ENCODE results near the gene TSACC.
A peak's percentile ranks its signal among the peaks of the same experiment; 100 is the strongest.
"Not testable (repeated sequence)": the region's sequence is repeated elsewhere in the genome, so short reads cannot be mapped to it uniquely, and the experiment has no call there.

TSACC gene

DNA sequence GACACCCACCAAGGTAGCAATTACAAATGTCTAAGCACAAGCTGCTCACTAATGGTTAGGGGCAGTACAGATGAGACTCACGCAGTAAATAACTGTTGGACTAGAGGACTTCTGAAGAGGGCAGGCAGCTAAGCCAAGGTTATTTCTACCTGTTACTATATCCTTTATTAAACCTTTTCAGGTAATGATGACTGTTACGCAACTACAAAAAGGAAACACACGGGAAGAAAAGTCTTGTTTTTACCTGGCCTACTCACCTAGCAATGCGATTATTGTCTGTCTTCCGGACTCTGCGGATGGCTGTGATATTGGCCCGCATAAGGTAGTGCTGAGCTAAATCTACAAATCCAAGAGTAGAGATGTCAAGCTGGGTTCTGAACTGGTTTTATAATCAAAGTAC, 21.4 kb upstream of the TSACC start:
- DNase-seq (ENCODE audit: low read depth), result no peak
- H3K4me1 ChIP-seq (ENCODE audit: control insufficient read depth, insufficient read depth, low read length), result no peaks in the 10 kb centered on the region
- peaks cover 99% of the 10 kb centered on the region for H3K36me3 ChIP-seq (ENCODE audit: control insufficient read depth, insufficient read depth, low read length, severe bottlenecking)
- H3K27me3 ChIP-seq (replicated peaks; ENCODE audit: control insufficient read depth, insufficient read depth, low read length), result no peaks in the 10 kb centered on the region
- no peak overlapping the region for H3K4me3 ChIP-seq (ENCODE audit: low read length)
- no peaks in the 10 kb centered on the region for H3K9me3 ChIP-seq (ENCODE audit: control insufficient read depth, low read length)
- no peak overlapping the region for H3K9ac ChIP-seq (ENCODE audit: low read length)

DNA sequence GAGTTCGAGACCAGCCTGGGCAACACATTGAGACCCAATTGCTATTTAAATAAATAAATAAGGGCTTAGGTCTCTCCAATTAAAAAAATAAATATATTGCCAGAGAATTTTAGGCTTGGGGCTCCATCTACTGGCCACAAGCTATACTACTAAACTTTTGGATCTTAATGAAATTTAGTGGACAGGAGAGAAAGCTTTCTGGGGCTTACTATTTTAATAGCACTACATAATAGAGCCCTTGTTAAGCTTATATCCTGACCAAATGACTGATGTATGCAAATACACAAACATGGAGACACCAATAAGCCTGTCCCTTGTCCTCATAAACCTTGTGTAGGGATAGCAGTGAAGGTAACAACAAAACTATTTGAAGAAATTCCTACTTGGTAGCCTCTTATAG, 18.7 kb upstream of the TSACC start:
- DNase-seq (ENCODE audit: low read depth), result peak; percentile 67
- Histone ChIP-seq H3K9me3 (ENCODE audit: control insufficient read depth, low read length) (no peaks in the 10 kb centered on the region), H3K9ac (ENCODE audit: low read length) (no peak overlapping the region), H3K36me3 (ENCODE audit: control insufficient read depth, insufficient read depth, low read length, severe bottlenecking) (peaks cover 91% of the 10 kb centered on the region), H3K4me1 (ENCODE audit: control insufficient read depth, insufficient read depth, low read length) (no peaks in the 10 kb centered on the region), H3K4me3 (ENCODE audit: low read length) (no peak overlapping the region), H3K27me3 (replicated peaks; ENCODE audit: control insufficient read depth, insufficient read depth, low read length) (no peaks in the 10 kb centered on the region)

DNA sequence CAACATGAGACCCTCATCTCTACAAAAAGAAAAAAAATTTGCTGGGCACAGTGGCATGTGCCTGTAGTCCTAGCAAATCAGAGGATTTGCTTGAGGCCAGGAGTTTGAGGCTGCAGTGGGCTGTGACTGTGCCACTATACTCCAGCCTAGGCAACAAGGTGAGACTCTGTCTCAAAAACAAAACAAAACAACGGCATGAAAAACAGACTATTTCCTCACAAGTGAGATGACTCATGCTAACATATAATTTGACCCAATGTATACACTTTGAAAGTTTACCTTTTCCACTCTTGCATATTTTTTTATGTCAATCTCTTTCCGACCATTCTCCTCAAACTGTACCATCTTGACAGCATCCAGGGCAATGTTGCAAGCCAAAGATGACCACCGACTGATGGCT, 17.8 kb upstream of the TSACC start:
- Histone ChIP-seq H3K27me3 (replicated peaks; ENCODE audit: control insufficient read depth, insufficient read depth, low read length) (no peaks in the 10 kb centered on the region), H3K9ac (ENCODE audit: low read length) (no peak overlapping the region), H3K36me3 (ENCODE audit: control insufficient read depth, insufficient read depth, low read length, severe bottlenecking) (peaks cover 91% of the 10 kb centered on the region), H3K4me3 (ENCODE audit: low read length) (no peak overlapping the region), H3K9me3 (ENCODE audit: control insufficient read depth, low read length) (no peaks in the 10 kb centered on the region), H3K4me1 (ENCODE audit: control insufficient read depth, insufficient read depth, low read length) (no peaks in the 10 kb centered on the region)
- DNase-seq (ENCODE audit: low read depth), result no peak

DNA sequence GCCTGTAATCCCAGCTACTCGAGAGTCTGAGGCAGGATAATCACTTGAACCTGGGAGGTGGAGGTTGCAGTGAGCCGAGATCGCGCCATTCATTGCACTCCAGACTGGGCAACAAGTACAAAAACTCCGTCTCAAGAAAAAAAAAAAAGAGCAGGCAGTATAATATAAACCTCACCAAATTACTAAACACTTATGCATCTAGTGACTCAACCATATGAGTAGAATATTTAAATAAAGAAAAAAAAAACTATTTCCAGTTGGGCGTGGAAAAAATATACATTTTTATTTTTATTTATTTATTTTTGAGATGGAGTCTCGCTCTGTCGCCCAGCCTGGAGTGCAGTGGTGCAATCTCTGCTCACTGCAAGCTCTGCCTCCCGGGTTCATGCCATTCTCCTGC, 15.1 kb upstream of the TSACC start:
- H3K9ac ChIP-seq (ENCODE audit: low read length); H3K9me3 ChIP-seq (ENCODE audit: control insufficient read depth, low read length); H3K27me3 ChIP-seq (replicated peaks; ENCODE audit: control insufficient read depth, insufficient read depth, low read length); H3K4me3 ChIP-seq (ENCODE audit: low read length); H3K4me1 ChIP-seq (ENCODE audit: control insufficient read depth, insufficient read depth, low read length): not testable (repeated sequence)
- peak; percentile 41 for DNase-seq (ENCODE audit: low read depth)
- peaks cover 72% of the 10 kb centered on the region for H3K36me3 ChIP-seq (ENCODE audit: control insufficient read depth, insufficient read depth, low read length, severe bottlenecking)

DNA sequence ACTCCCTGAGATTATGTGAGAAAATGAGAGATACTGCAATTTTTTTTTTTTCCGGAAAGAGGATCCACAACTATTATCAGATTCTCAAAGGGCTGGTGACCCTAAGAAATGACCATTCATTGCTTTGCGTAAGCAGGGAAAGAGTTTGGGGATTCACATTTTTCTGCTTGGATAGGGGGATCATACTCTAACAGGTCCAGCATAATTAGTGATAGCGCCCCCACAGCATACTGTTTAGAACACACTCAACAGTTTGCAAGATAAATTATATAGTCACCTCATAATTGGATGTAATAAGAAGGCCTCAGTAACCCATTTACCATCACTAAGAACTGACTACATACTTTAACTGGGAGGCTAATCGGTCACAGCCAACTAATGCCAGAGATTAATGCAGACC, 2.1 kb upstream of the TSACC start:
- H3K4me3 ChIP-seq (ENCODE audit: low read length), result peak overlapping the region; percentile 100
- H3K9ac ChIP-seq (ENCODE audit: low read length), result no peak overlapping the region
- H3K27me3 ChIP-seq (replicated peaks; ENCODE audit: control insufficient read depth, insufficient read depth, low read length), result no peaks in the 10 kb centered on the region
- peaks cover 16% of the 10 kb centered on the region for H3K4me1 ChIP-seq (ENCODE audit: control insufficient read depth, insufficient read depth, low read length)
- peaks cover 45% of the 10 kb centered on the region for H3K36me3 ChIP-seq (ENCODE audit: control insufficient read depth, insufficient read depth, low read length, severe bottlenecking)
- no peak for DNase-seq (ENCODE audit: low read depth)
- H3K9me3 ChIP-seq (ENCODE audit: control insufficient read depth, low read length), result no peaks in the 10 kb centered on the region

DNA sequence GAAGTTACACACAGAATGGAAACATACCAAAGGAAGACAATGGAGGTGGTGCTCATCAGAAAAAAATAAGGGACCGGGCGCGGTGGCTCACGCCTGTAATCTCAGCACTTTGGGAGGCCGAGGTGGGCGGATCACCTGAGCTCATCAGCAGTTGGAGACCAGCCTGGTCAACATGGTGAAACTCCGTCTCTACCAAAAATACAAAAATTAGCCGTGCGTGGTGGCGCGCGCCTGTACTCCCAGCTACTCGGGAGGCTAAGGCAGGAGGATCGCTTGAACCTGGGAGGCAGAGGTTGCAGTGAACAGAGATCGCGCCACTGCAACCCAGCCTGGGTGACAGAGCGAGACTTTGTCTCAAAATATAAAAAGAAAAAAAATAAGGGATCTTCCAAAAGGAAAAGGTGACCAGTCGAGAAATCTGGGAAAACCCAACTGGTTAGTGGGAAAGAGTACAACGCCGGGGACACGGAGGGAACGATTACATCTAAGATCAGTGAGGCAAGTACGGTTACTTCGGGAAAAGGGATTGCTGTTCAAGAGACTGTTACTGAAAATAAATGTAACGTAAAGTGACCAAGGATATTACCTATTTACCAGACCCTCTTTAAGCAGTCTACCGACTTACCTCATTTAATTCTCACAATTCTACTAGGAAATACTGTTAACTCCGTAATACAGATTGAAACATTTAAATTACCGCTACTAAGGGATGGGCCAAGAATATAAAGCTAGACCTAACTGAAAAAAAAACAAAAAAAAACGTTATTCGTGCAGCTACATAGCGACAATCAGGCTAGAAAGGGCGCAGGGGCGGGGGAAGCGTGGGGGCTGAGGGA, 1.1 kb upstream of the TSACC start:
- no peaks in the 10 kb centered on the region for H3K9me3 ChIP-seq (ENCODE audit: control insufficient read depth, low read length)
- H3K4me1 ChIP-seq (ENCODE audit: control insufficient read depth, insufficient read depth, low read length), result peaks cover 16% of the 10 kb centered on the region
- peak overlapping the region; percentile 99 for H3K9ac ChIP-seq (ENCODE audit: low read length)
- peak overlapping the region; percentile 100 for H3K4me3 ChIP-seq (ENCODE audit: low read length)
- no peaks in the 10 kb centered on the region for H3K27me3 ChIP-seq (replicated peaks; ENCODE audit: control insufficient read depth, insufficient read depth, low read length)
- DNase-seq (ENCODE audit: low read depth), result peak; percentile 32
- H3K36me3 ChIP-seq (ENCODE audit: control insufficient read depth, insufficient read depth, low read length, severe bottlenecking), result peaks cover 35% of the 10 kb centered on the region

DNA sequence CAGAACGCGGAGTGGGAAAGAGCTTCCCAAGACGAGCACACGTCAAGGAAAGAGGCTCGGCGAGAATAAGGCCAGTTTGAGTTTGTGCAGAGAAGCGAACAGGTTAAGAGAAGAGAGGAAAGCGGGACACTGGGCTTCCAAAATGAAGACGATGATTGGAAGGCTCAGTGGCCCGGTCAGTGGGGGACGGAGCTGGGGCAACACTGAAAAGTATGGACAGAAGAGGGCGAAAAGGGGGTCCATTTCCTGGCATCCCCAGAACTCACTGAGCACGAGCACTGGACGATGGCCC, 492 bp upstream of the TSACC start:
- peak overlapping the region; percentile 99 for H3K9ac ChIP-seq (ENCODE audit: low read length)
- no peaks in the 10 kb centered on the region for H3K9me3 ChIP-seq (ENCODE audit: control insufficient read depth, low read length)
- H3K36me3 ChIP-seq (ENCODE audit: control insufficient read depth, insufficient read depth, low read length, severe bottlenecking), result peaks cover 30% of the 10 kb centered on the region
- H3K4me1 ChIP-seq (ENCODE audit: control insufficient read depth, insufficient read depth, low read length), result peaks cover 16% of the 10 kb centered on the region
- H3K4me3 ChIP-seq (ENCODE audit: low read length), result peak overlapping the region; percentile 100
- H3K27me3 ChIP-seq (replicated peaks; ENCODE audit: control insufficient read depth, insufficient read depth, low read length), result no peaks in the 10 kb centered on the region
- no peak for DNase-seq (ENCODE audit: low read depth)

DNA sequence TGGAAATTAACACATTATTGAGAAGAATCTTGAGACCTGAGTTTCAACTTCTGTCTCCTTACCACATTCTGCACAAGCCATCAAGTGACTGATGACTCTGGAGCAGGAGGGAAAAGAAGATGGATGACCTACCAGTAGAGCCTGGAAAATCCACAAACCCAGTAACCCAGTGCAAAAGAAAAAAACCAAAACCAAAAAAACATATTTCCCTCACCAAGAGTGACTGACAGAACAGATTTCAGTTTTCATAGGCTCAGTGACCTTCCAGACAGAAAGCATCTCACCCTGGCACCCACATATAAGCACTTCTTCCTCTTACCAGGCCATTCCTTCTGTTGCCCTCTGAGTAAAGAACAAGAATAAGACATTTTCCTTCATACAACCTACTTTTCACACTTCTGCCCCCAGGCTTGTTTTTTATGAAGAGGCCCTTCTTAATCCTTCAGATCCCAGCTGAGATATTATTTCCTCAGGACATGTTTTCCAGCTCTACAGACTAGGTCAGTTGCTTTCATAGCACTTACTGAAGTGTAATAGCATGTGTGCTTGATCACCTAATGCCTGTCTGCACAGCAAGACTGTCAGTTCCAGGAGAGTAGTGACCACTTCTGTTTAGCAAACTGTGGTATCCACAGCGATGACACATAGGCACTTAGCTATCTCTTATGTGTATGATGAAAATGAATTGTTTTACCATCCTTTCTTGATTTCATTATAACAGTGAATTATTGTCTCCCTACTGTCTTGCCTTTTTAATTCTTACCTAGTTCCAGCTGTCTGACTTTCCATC, 4.0 kb downstream of the TSACC start:
- no peak overlapping the region for H3K9ac ChIP-seq (ENCODE audit: low read length)
- H3K4me3 ChIP-seq (ENCODE audit: low read length), result no peak overlapping the region
- no peak for DNase-seq (ENCODE audit: low read depth)
- H3K9me3 ChIP-seq (ENCODE audit: control insufficient read depth, low read length), result no peaks in the 10 kb centered on the region
- H3K27me3 ChIP-seq (replicated peaks; ENCODE audit: control insufficient read depth, insufficient read depth, low read length), result no peaks in the 10 kb centered on the region
- peaks cover 9% of the 10 kb centered on the region for H3K4me1 ChIP-seq (ENCODE audit: control insufficient read depth, insufficient read depth, low read length)
- no peaks in the 10 kb centered on the region for H3K36me3 ChIP-seq (ENCODE audit: control insufficient read depth, insufficient read depth, low read length, severe bottlenecking)

DNA sequence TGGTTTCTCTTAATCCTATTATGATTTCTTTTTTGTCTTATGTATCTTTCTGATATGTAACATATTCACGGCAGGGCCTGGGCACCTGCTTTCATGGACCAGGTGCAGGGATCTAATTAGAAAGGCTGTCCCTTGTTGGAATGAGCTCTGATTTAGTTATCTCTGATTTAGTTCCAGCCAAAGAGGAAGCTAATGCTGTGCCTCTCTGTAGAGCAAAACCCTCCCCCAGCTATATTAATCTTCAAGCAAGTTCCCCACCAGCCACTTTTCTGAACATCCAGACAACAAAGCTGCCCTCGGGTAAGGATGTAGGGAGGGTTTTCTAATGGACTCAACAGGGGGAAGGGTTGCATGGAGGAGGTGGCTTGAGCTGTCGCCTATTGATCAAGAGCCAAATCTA, 6.1 kb downstream of the TSACC start:
- H3K27me3 ChIP-seq (replicated peaks; ENCODE audit: control insufficient read depth, insufficient read depth, low read length), result no peaks in the 10 kb centered on the region
- H3K36me3 ChIP-seq (ENCODE audit: control insufficient read depth, insufficient read depth, low read length, severe bottlenecking), result no peaks in the 10 kb centered on the region
- H3K4me3 ChIP-seq (ENCODE audit: low read length), result no peak overlapping the region
- DNase-seq (ENCODE audit: low read depth), result no peak
- no peak overlapping the region for H3K9ac ChIP-seq (ENCODE audit: low read length)
- H3K9me3 ChIP-seq (ENCODE audit: control insufficient read depth, low read length), result no peaks in the 10 kb centered on the region
- peaks cover 12% of the 10 kb centered on the region for H3K4me1 ChIP-seq (ENCODE audit: control insufficient read depth, insufficient read depth, low read length)

DNA sequence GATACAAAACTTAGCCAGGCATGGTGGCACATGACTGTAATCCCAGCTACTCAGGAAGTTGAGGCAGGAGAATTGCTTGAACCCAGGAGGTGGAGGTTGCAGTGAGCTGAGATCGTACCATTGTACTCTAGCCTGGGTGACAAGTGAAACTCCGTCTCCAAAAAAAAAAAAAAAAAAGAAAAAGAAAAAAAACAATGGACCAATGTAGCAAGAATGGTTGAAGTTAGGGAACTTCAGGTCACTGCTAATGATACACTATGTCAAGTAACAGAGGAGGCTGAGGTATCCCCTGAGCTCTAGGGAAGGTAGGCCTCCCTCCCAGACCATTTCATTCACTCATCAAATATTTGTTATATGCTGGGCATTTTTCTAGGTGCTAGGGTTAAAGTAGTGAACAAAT, 7.7 kb downstream of the TSACC start:
- not testable (repeated sequence) for H3K36me3 ChIP-seq (ENCODE audit: control insufficient read depth, insufficient read depth, low read length, severe bottlenecking); H3K4me3 ChIP-seq (ENCODE audit: low read length); DNase-seq (ENCODE audit: low read depth); H3K27me3 ChIP-seq (replicated peaks; ENCODE audit: control insufficient read depth, insufficient read depth, low read length); H3K9me3 ChIP-seq (ENCODE audit: control insufficient read depth, low read length); H3K9ac ChIP-seq (ENCODE audit: low read length)
- H3K4me1 ChIP-seq (ENCODE audit: control insufficient read depth, insufficient read depth, low read length), result peaks cover 12% of the 10 kb centered on the region

DNA sequence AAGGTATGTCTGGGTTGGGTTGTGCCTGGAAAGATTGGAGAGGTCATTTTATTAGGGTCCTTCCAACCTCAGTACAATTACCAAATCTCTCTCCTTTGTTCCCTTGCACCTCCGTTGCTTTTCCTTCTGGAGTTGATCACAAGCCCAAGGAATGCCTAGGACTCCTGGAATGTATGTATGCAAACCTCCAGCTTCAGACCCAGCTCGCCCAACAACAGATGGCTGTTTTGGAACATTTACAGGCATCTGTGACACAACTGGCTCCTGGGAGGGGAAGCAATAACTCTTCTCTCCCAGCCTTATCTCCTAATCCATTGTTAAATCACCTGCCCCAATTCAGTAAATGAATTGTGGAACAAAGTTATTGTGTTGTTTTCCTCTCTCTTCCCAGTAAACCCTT, 8.3 kb downstream of the TSACC start:
- no peak overlapping the region for H3K9ac ChIP-seq (ENCODE audit: low read length)

More for the DNA sequence above, 8.3 kb downstream of the TSACC start:
- Histone ChIP-seq H3K36me3 (ENCODE audit: control insufficient read depth, insufficient read depth, low read length, severe bottlenecking) (no peaks in the 10 kb centered on the region), H3K4me3 (ENCODE audit: low read length) (no peak overlapping the region), H3K9me3 (ENCODE audit: control insufficient read depth, low read length) (no peaks in the 10 kb centered on the region), H3K27me3 (replicated peaks; ENCODE audit: control insufficient read depth, insufficient read depth, low read length) (no peaks in the 10 kb centered on the region), H3K4me1 (ENCODE audit: control insufficient read depth, insufficient read depth, low read length) (peaks cover 12% of the 10 kb centered on the region)
- peak; percentile 76 for DNase-seq (ENCODE audit: low read depth)

Data from adipocyte (in vitro differentiated cells).